Measurements from ENCODE around the gene ZDHHC16. TPM values are rescaled to one million over a fixed set of nuclear protein-coding genes. Genes with fewer than 3 reads are reported as not detected.

ZDHHC16 gene
- total and polyA plus RNA-seq, 10 of the 15 experiments (the other 5 are each of a cell fraction or from before 2014, with no cell fraction given) = 16.8 to 63.1 (median 29.8) TPM

DNA sequence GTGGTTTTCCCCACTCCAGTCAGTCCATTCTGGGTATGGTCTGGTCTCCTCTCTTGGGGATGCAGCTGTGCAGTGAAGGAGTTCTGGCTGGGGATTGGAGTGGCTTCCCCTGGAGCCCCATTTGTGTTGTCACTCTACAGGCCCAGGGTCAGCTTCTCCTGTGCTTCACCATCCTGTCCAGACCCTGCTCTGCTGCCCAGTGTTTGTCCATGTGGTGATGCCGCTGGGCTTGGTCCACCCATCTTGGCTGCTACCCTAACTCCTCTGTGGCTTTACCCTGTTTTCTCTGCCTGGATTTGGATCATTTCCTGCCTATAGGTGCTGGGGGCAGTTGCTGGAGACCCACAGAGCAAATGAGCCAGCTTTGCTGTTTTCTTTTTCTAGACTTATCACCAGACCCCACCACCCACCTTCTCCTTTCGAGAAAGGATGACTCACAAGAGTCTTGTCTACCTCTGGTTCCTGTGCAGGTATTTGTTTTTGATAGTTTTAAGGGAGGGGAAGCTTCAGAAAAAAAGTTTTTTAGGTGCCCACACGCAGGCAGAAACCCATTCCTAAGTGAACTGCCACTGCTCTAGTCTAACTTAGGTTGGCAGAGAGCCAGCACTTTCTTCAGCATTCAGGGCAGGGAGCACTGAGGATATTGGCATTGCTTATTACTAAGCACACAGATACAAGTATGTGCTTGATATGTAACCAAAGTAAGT, 8.5 kb downstream of the ZDHHC16 start:
- in situ Hi-C loops (cut with MboI) (no loop called here), intact Hi-C loops (cut with micrococcal nuclease; ENCODE audit: unreplicated experiment) (no loop called here)
- Histone ChIP-seq H2AFZ (ENCODE audit: control insufficient read depth, low read depth, low read length) (no peak overlapping the region), H3K9ac (ENCODE audit: control insufficient read depth, insufficient read depth, low read length) (no peak overlapping the region), H3K4me2 (ENCODE audit: control insufficient read depth, insufficient read depth) (no peak overlapping the region), H3K27me3 (replicated peaks in 1 of 2; ENCODE audit: control insufficient read depth in 2 of 2, insufficient read depth in 2 of 2, low read length in 1 of 2) (no peaks in the 10 kb centered on the region), H4K20me1 (ENCODE audit: control insufficient read depth, insufficient read depth) (no peaks in the 10 kb centered on the region), H3K4me1 (ENCODE audit: control insufficient read depth, insufficient read depth, low read length) (no peaks in the 10 kb centered on the region), H3K4me3 (no peak overlapping the region), H3K27ac (ENCODE audit: control insufficient read depth, insufficient read depth) (no peak overlapping the region), H3K79me2 (ENCODE audit: control insufficient read depth, insufficient read depth, low read length) (no peaks in the 10 kb centered on the region; the same call in 1 of the 2 replicates), H3K36me3 (ENCODE audit: control insufficient read depth in 2 of 2, insufficient read depth in 2 of 2, low read length in 1 of 2) (peaks cover 11 to 26% of the 10 kb centered on the region in 2 experiments), H3K9me3 (replicated peaks; ENCODE audit: control insufficient read depth, insufficient read depth, low read length) (no peaks in the 10 kb centered on the region)
- ChIA-PET CTCF (interaction anchor here (0.9 to 2.0 kb wide), 2 partner anchors 11 to 21 kb away, joined by 4 to 6 read pairs; no protein-coding TSS in a partner anchor), POLR2A (no interaction called here), RAD21 (ENCODE audit: unreplicated experiment) (no interaction called here), SMC1A (ENCODE audit: uncharacterized antibody, unreplicated experiment) (no interaction called here)
- no TSS peak for BruUV-seq (replicated peaks)
- ATAC-seq (no peak; the same call in 2 of the 3 replicates), DNase-seq (ENCODE audit: low read depth, low spot score) (no peak), FAIRE-seq (no peak)
- TF ChIP-seq MTA3 (IDR thresholded peaks at IDR 0.05; ENCODE audit: borderline replicate concordance, low read length) (0 out of 2 replicates have a peak, but pooled peaks have one; percentile 33), KDM1A (IDR thresholded peaks at IDR 0.05; ENCODE audit: borderline replicate concordance) (no peak), RBBP5 (conservative IDR thresholded peaks at IDR 0.05) (no peak), POLR2AphosphoS2 (IDR thresholded peaks at IDR 0.05; ENCODE audit: low read depth, low read length) (0 out of 2 replicates have a peak, but pooled peaks have one; percentile 0), BACH1 (IDR thresholded peaks at IDR 0.05; ENCODE audit: borderline replicate concordance) (no peak)
- 64% methylated on average over 3 of the region's 3 CpGs for WGBS (ENCODE audit: insufficient coverage, insufficient replicate concordance, low lambda C conversion rate, missing lambda C conversion rate)

DNA sequence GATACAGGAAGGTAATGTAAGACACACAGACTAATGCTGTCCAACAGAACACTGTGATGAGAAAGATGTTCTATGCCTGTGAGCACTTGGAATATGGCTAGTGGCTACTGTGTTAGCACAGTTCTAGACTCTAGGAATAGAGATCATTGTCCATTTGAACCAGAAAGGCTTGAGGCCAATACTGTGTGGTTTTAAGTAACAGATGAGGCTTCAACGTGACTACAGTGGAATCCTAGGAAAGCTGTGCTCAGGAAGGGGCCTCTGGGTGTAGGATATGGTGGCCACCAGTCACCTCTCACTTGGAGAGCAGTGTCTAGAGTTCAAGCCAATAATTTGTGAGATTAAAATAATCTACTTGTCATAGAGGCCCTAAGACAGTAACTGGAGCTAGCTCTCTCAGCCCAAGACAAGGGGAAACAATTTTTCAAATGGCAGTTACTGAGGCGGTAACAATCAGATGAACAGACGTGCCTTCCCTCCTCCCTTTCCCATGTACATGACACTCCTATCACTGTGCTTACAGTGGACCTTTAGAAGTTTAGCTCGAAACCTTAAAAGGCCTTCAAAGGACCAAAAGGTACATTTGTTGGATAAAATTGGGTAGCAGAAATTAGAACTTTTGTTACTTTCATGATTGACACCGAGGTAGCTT, 10.2 kb downstream of the ZDHHC16 start:
- DNase-seq (ENCODE audit: low read depth, low spot score) (no peak), ATAC-seq (no peak), FAIRE-seq (no peak)
- Histone ChIP-seq H3K4me2 (ENCODE audit: control insufficient read depth, insufficient read depth) (no peak overlapping the region), H2AFZ (ENCODE audit: control insufficient read depth, low read depth, low read length) (no peak overlapping the region), H3K9ac (ENCODE audit: control insufficient read depth, insufficient read depth, low read length) (no peak overlapping the region), H3K4me1 (ENCODE audit: control insufficient read depth, insufficient read depth, low read length) (no peaks in the 10 kb centered on the region), H3K79me2 (ENCODE audit: control insufficient read depth, insufficient read depth, low read length) (no peaks in the 10 kb centered on the region), H3K27ac (ENCODE audit: control insufficient read depth, insufficient read depth) (no peak overlapping the region), H3K4me3 (no peak overlapping the region), H3K9me3 (replicated peaks; ENCODE audit: control insufficient read depth, insufficient read depth, low read length) (no peaks in the 10 kb centered on the region), H4K20me1 (ENCODE audit: control insufficient read depth, insufficient read depth) (no peaks in the 10 kb centered on the region), H3K36me3 (ENCODE audit: control insufficient read depth in 2 of 2, insufficient read depth in 2 of 2, low read length in 1 of 2) (peaks cover 16 to 35% of the 10 kb centered on the region in 2 experiments), H3K27me3 (replicated peaks in 1 of 2; ENCODE audit: control insufficient read depth in 2 of 2, insufficient read depth in 2 of 2, low read length in 1 of 2) (no peaks in the 10 kb centered on the region)
- CTCF ChIA-PET = interaction anchor here (2.2 kb wide), 1 partner anchor 11 kb away, joined by 17 read pairs; no protein-coding TSS in a partner anchor
- POLR2A ChIA-PET = interaction anchor here (1.0 kb wide), 1 partner anchor 102 kb away, joined by 3 read pairs; no protein-coding TSS in a partner anchor
- SMC1A ChIA-PET (ENCODE audit: uncharacterized antibody, unreplicated experiment) = no interaction called here
- RAD21 ChIA-PET (ENCODE audit: unreplicated experiment) = no interaction called here
- intact Hi-C loops (cut with micrococcal nuclease; ENCODE audit: unreplicated experiment) (no loop called here), in situ Hi-C loops (cut with MboI) (no loop called here)
- WGBS (ENCODE audit: insufficient coverage, insufficient replicate concordance, low lambda C conversion rate, missing lambda C conversion rate) = 85% methylated on average over 5 of the region's 5 CpGs
- no TSS peak for BruUV-seq (replicated peaks)
- TF ChIP-seq, protein P1, sequence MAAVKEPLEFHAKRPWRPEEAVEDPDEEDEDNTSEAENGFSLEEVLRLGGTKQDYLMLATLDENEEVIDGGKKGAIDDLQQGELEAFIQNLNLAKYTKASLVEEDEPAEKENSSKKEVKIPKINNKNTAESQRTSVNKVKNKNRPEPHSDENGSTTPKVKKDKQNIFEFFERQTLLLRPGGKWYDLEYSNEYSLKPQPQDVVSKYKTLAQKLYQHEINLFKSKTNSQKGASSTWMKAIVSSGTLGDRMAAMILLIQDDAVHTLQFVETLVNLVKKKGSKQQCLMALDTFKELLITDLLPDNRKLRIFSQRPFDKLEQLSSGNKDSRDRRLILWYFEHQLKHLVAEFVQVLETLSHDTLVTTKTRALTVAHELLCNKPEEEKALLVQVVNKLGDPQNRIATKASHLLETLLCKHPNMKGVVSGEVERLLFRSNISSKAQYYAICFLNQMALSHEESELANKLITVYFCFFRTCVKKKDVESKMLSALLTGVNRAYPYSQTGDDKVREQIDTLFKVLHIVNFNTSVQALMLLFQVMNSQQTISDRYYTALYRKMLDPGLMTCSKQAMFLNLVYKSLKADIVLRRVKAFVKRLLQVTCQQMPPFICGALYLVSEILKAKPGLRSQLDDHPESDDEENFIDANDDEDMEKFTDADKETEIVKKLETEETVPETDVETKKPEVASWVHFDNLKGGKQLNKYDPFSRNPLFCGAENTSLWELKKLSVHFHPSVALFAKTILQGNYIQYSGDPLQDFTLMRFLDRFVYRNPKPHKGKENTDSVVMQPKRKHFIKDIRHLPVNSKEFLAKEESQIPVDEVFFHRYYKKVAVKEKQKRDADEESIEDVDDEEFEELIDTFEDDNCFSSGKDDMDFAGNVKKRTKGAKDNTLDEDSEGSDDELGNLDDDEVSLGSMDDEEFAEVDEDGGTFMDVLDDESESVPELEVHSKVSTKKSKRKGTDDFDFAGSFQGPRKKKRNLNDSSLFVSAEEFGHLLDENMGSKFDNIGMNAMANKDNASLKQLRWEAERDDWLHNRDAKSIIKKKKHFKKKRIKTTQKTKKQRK (IDR thresholded peaks at IDR 0.05; ENCODE audit: low read depth, low read length) = no peak
- TF ChIP-seq ZNF384 (IDR thresholded peaks at IDR 0.05; ENCODE audit: borderline replicate concordance, low read depth, low read length) (no peak), SRF (IDR thresholded peaks at IDR 0.05; ENCODE audit: low read depth in 2 of 2, low read length in 2 of 2) (no peak)

Data from GM12878 (cell line).